Neural cell (in vitro differentiated cells): Measurements from ENCODE around the gene TIMM44.

Experiments
- CTCF ChIP-seq: fragments of 450-650 bp; IDR thresholded peaks from 2 replicates; pipeline ENCODE4 v1.5.1; 2014; ENCODE audit warnings: antibody characterized with exemption, mild to moderate bottlenecking, moderate library complexity; ENCODE audit not compliant: poor library complexity, severe bottlenecking
- MXI1 ChIP-seq: fragments of 450-650 bp; conservative IDR thresholded peaks from 2 replicates; pipeline ENCODE4 v1.6.1; 2014; ENCODE audit warnings: antibody characterized with exemption, mild to moderate bottlenecking; ENCODE audit not compliant: poor library complexity, severe bottlenecking
- RAD21 ChIP-seq: fragments of 450-650 bp; conservative IDR thresholded peaks from 2 replicates; pipeline ENCODE4 v1.6.1; 2014; ENCODE audit warnings: antibody characterized with exemption, mild to moderate bottlenecking, moderate library complexity

- TF ChIP-seq CTCF (no peak), MXI1 (no peak), RAD21 (no peak)
Observed at GRCh38 chr19:7902796-7903243, 40.6 kb downstream of the TIMM44 start.
